Small intestine (tissue), 7 donors: ENCODE results near the gene STAB2. TPM values are rescaled to one million over a fixed set of nuclear protein-coding genes. Genes with fewer than 3 reads are reported as not detected.

Experiments used
- DNase-seq, 2 donors: peaks; one replicate each; pipeline versions ENCODE4 v3.0.0 to v3.0.0-alpha.2; 2013
- FAIRE-seq: peaks from 2 replicates; lab custom pipeline; 2012; peaks lifted over from hg19 to GRCh38; lab: Jason Lieb, UNC
- H3K27ac ChIP-seq, 3 donors: one replicate each; pipeline ENCODE4 v1.5.1; 2013; ENCODE audit warnings: low read length in 2 of 3, mild to moderate bottlenecking in 2 of 3, control low read depth in 1 of 3, inconsistent platforms in 1 of 3, low read depth in 1 of 3, moderate library complexity in 1 of 3
- H3K27me3 ChIP-seq, 3 donors: one replicate each; pipeline ENCODE4 v1.6.1; 2013; ENCODE audit warnings: low read length in 3 of 3, inconsistent platforms in 1 of 3; ENCODE audit not compliant: control insufficient read depth in 3 of 3, insufficient read depth in 3 of 3
- H3K36me3 ChIP-seq, 3 donors: one replicate each; pipeline ENCODE4 v1.6.1; 2013; ENCODE audit warnings: low read length in 3 of 3, inconsistent platforms in 1 of 3, low read depth in 1 of 3, mild to moderate bottlenecking in 1 of 3, moderate library complexity in 1 of 3; ENCODE audit not compliant: control insufficient read depth in 3 of 3, insufficient read depth in 2 of 3
- H3K4me1 ChIP-seq, 3 donors: one replicate each; pipeline ENCODE4 v1.6.1; 2013; ENCODE audit warnings: low read length in 2 of 3, inconsistent platforms in 1 of 3, low read depth in 1 of 3, mild to moderate bottlenecking in 1 of 3, moderate library complexity in 1 of 3; ENCODE audit not compliant: control insufficient read depth in 3 of 3, insufficient read depth in 2 of 3
- H3K4me3 ChIP-seq, 3 donors: one replicate each; pipeline ENCODE4 v1.5.1; 2013; ENCODE audit warnings: low read length in 3 of 3, control low read depth in 1 of 3, inconsistent platforms in 1 of 3, low read depth in 1 of 3, mild to moderate bottlenecking in 1 of 3, moderate library complexity in 1 of 3
- H3K9me3 ChIP-seq, 2 donors: one replicate each; pipeline ENCODE4 v1.6.1; 2013; ENCODE audit warnings: low read depth in 1 of 2, low read length in 1 of 2; ENCODE audit not compliant: control insufficient read depth in 2 of 2, insufficient read depth in 1 of 2
- WGBS, 3 donors: extraction: QIAGEN DNeasy Blood & Tissue Kit; methylation state at CpG; one replicate each; pipeline ENCODE4 v1.1.7; 2013; 5-methylcytosine and 5-hydroxymethylcytosine counted together
- polyA plus RNA-seq, 4 donors: library from polyadenylated mRNA; stranded (reverse) in 3 of 4; unstranded in 1 of 4; fragments of 200-250 nt in 3 of 4; fragments of 120-200 nt in 1 of 4; gene quantifications; one replicate each; pipeline versions ENCODE4 v1.2.1 to v1.2.3, GENCODE V29; 2013
- donor health status: healthy with polysubstance abuse.
- donor health status: control.
- donor health status: control.
- donor health status: Bipolar disorder and iron deficiency.
- donor health status: healthy.

Gene STAB2
- polyA plus RNA-seq, 4 donors, result 0.06 to 2.5 TPM; not detected in 2

GRCh38 chr12:103812789-103813188 is 225.7 kb downstream of the STAB2 start:
- Histone ChIP-seq H3K4me1 (peaks cover 0 to 3% (median 3%) of the 10 kb centered on the region in 3 donors), H3K27ac (no peak overlapping the region), H3K9me3 (peaks cover 0 to 6% of the 10 kb centered on the region in 2 donors), H3K27me3 (no peaks in the 10 kb centered on the region), H3K36me3 (peaks cover 0 to 2% (median 0%) of the 10 kb centered on the region in 3 donors), H3K4me3 (no peak overlapping the region)
- WGBS, 3 donors, result 96 to 99% (median 97%) methylated on average over 1 of the region's 1 CpG
- no peak for FAIRE-seq
- no peak for DNase-seq

- Histone ChIP-seq H3K27me3 (no peaks in the 10 kb centered on the region), H3K4me3 (no peak overlapping the region), H3K27ac (no peak overlapping the region), H3K9me3 (peaks cover 0 to 6% of the 10 kb centered on the region in 2 donors), H3K36me3 (peaks cover 0 to 2% (median 0%) of the 10 kb centered on the region in 3 donors), H3K4me1 (peaks cover 0 to 3% (median 0%) of the 10 kb centered on the region in 3 donors)
- DNase-seq, result no peak
- 96 to 98% (median 97%) methylated on average over 3 of the region's 3 CpGs for WGBS, 3 donors
- FAIRE-seq, result no peak
Observed at GRCh38 chr12:103813426-103813825, 226.4 kb downstream of the STAB2 start.

- H3K27ac ChIP-seq, result no peak overlapping the region
- FAIRE-seq, result no peak
- no peaks in the 10 kb centered on the region for H3K27me3 ChIP-seq
- DNase-seq, result no peak
- peaks cover 0 to 2% (median 0%) of the 10 kb centered on the region in 3 donors for H3K36me3 ChIP-seq
- peaks cover 0 to 2% (median 0%) of the 10 kb centered on the region in 3 donors for H3K4me1 ChIP-seq
- 71 to 81% (median 81%) methylated on average over 4 of the region's 4 CpGs for whole genome bisulfite sequencing, 3 donors
- no peak overlapping the region for H3K4me3 ChIP-seq
- H3K9me3 ChIP-seq, result peaks cover 0 to 6% of the 10 kb centered on the region in 2 donors
Observed at GRCh38 chr12:103813949-103814348, 226.9 kb downstream of the STAB2 start.

- Histone ChIP-seq H3K4me1 (no peaks in the 10 kb centered on the region), H3K36me3 (peaks cover 0 to 2% (median 0%) of the 10 kb centered on the region in 3 donors), H3K4me3 (no peak overlapping the region), H3K27ac (no peak overlapping the region), H3K27me3 (no peaks in the 10 kb centered on the region), H3K9me3 (peaks cover 0 to 6% of the 10 kb centered on the region in 2 donors)
- DNase-seq (no peak), FAIRE-seq (no peak)
- 83 to 94% (median 92%) methylated on average over 3 of the region's 3 CpGs for WGBS, 3 donors
Observed at GRCh38 chr12:103814436-103814835, 227.4 kb downstream of the STAB2 start.

Other genes starting within 250 kb of the STAB2 start
- under 1 TPM in 1 of 4 donors, not detected in 3; 0.30 TPM for gene C12orf42, start 91.3 kb upstream of the STAB2 start, polyA plus RNA-seq